Mesodermal cell (in vitro differentiated cells): ENCODE results near the gene GOT1. TPM values are rescaled to one million over a fixed set of nuclear protein-coding genes. Genes with fewer than 3 reads are reported as not detected.
A peak's percentile ranks its signal among the peaks of the same experiment; 100 is the strongest.

ENCODE experiments used
- H3K27ac ChIP-seq: 2 replicates; pipeline ENCODE4 v1.7.0; 2013; ENCODE audit warnings: mild to moderate bottlenecking, low read depth, low read length, moderate library complexity; ENCODE audit not compliant: severe bottlenecking
- H3K36me3 ChIP-seq: 2 replicates; pipeline ENCODE4 v1.7.1; 2013; ENCODE audit warnings: mild to moderate bottlenecking, low read length, moderate library complexity; ENCODE audit not compliant: control insufficient read depth, insufficient read depth
- H3K4me1 ChIP-seq: one replicate; pipeline ENCODE4 v1.7.1; 2013; ENCODE audit warnings: mild to moderate bottlenecking, low read length; ENCODE audit not compliant: insufficient read depth, control insufficient read depth, poor library complexity, severe bottlenecking
- H3K4me3 ChIP-seq: 2 replicates; pipeline ENCODE4 v1.7.0; 2013; ENCODE audit warnings: low read length, control low read depth, mild to moderate bottlenecking; ENCODE audit not compliant: insufficient read depth, poor library complexity, severe bottlenecking; ENCODE audit errors: extremely low read depth
- H3K9me3 ChIP-seq: 2 replicates; pipeline ENCODE4 v1.7.1; 2013; ENCODE audit warnings: mild to moderate bottlenecking, low read length, moderate library complexity; ENCODE audit not compliant: control insufficient read depth
- WGBS, 2 experiments: methylation state at CpG; one replicate each; pipeline ENCODE4 v1.1.5; 2013; ENCODE audit warnings: missing lambda C conversion rate in 2 of 2; ENCODE audit not compliant: insufficient coverage in 2 of 2; 5-methylcytosine and 5-hydroxymethylcytosine counted together
- polyA plus RNA-seq, 2 experiments: library from polyadenylated mRNA; stranded (reverse); fragments of 50-300 nt; gene quantifications; one replicate each; pipeline ENCODE4 v1.2.3, GENCODE V29; 2013

Gene GOT1
- polyA plus RNA-seq (2013, experiment 1 of 2), result 52.1 TPM
- polyA plus RNA-seq (2013, experiment 2 of 2), result 47.9 TPM

DNA sequence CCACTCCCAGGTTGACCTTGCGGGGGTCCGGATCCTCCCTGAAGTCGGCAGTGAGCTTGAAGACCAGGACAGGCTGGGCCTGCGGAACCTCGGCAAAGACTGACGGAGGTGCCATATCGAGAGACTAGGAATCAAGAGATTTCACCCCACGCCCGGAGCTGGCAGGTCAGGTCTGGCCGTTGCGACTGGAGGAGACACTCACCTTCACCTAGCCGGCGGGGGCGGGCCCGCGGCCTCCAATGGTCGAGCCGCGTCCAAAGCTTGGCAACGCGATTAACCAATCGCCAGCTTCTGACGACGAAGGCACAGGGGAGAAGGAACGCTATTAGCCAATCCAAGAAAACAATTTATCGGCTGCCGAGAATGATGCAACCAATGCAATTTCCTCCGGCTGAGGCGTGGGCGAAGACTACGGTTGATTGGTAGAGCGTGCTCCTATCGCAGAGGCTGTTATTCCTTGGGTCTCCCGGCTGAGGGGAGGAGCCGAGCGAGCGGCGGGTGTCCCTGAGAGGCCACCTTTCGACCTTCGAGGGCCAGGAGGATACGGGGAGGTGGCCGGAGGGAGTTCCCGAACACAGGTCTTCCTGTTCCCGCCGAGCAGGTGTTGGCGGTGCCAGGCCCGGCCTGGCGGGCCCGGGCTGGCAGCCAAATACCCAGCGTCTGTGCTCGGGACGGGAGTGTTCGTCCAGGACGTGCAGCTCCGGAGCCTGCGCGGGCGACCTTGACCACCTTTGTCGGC is at the start of gene GOT1:
Gene GOT1, minus strand, starts transcription at position 174 of the 739 bp plus-strand sequence. Its CDS starts 59 bp downstream, at position 115.
- Histone ChIP-seq H3K4me1 (no peaks in the 10 kb centered on the region), H3K27ac (peak within 1 kb of the TSS; percentile 90), H3K4me3 (peak within 1 kb of the TSS; percentile 88), H3K9me3 (no peaks in the 10 kb centered on the region), H3K36me3 (peaks cover 7% of the 10 kb centered on the region)
- 1% methylated on average over 51 to 59 of the region's 59 CpGs for WGBS, 2 experiments

DNA sequence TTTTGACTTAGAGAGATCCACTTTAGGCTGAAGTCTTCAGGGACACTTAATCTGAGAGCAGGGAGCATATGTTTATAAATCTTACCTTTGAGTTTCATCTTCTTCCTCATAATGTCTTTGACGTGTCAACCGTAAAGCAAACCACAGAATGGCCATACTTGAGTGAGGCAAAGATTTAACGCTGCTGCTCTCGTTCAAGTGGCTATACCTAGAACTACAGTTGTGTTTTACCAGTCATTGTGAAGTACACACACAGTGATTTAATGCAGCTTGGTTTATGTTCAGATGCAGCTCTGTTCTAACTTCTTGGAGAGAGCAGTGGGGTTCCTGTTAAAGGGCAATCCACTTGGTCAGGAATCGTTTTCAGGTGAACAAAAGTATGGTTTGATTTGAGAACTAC is 39.9 kb upstream of the GOT1 start:
- 71 to 96% methylated on average over 4 of the region's 5 CpGs for WGBS, 2 experiments
- Histone ChIP-seq H3K27ac (no peak overlapping the region), H3K4me3 (no peak overlapping the region), H3K9me3 (no peaks in the 10 kb centered on the region), H3K36me3 (no peaks in the 10 kb centered on the region), H3K4me1 (peaks cover 3% of the 10 kb centered on the region)

DNA sequence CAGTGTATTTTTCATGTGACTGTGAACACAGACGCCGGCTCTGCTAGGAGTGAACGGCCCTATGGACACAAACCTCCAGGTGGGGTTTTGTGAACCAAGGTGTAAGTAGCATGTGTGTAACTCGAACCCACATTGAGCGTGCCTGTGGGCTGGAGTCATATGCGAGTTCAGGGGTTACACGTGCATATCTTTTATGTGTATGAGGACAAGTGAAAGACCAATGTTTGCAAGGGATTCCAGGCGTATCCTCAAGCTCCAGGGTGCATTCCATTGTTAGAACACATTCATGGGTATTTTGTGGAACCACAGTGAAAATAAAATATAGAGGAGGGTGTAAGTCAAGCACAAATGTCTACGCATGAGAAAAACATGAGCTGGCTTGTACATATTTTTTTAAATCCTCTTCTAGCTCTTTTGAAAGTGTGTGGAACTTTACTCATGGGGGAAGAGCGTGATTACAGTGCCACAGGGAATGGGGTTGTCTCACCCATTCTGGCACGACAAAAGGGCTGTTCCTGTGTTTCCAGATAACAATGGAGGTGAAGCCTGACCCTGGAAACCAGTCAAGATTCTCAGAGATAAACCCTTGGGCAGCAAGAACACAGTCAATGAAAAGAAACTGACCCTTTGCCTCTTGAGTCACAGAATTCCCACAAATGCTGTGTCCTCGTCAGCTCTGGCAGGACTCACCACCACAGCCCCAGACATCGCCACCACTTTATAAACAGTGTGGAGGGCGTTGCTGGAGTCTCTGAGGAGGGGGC is 37.0 kb upstream of the GOT1 start:
- Histone ChIP-seq H3K36me3 (no peaks in the 10 kb centered on the region), H3K4me1 (peaks cover 3% of the 10 kb centered on the region), H3K4me3 (no peak overlapping the region), H3K27ac (peak overlapping the region; percentile 70), H3K9me3 (no peaks in the 10 kb centered on the region)
- 86 to 89% methylated on average over 9 to 10 of the region's 14 CpGs for WGBS, 2 experiments

DNA sequence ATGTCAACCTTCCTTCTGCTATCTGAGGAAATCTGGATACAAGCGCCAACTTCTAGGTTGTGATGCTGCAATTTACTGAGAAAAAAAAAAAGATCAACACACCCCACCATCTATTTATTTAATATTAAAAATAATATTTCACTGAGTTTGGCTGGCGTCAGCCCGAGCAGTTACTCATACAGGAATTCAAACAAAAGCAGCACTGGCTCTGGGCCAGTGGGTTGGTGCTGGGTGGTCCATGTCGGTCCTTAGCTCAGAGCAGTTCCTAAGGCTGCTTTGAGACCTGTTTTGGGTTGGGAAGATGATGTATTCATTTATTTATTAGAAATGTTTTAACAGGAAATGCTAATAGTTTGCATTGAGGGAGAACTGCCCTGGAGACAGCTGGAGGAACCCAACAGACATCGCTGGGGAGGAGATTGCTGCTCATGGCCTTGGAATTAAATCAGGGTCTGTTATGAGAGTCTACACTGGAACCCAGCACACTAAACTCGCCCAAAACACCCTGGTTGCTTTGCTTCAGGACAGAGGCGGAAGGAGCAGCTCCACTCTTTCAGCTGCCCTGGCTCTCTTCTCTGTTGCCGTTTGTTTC is 36.3 kb upstream of the GOT1 start:
- Histone ChIP-seq H3K4me3 (no peak overlapping the region), H3K4me1 (peaks cover 3% of the 10 kb centered on the region), H3K27ac (peak overlapping the region; percentile 70), H3K9me3 (no peaks in the 10 kb centered on the region), H3K36me3 (no peaks in the 10 kb centered on the region)
- 93% methylated on average over 7 of the region's 8 CpGs for WGBS, 2 experiments

DNA sequence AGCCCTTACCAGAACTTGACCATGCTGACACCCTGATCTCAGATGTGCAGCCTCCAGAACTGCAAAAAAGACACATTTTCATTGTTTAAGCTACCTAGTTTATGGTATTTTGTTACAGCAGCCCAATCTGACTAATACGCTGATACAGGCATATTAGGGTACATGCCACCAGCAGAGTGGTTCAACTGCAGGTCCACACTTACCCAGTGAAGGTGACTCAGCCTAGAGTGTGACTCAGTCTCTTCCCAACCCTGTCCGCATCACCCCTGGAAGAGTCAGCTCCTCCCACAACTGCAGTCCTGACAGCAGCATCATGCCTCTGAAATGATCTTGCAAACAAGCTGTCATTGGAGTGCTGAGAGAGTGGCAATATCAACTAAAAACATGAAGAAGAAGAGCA is 30.8 kb upstream of the GOT1 start:
- Histone ChIP-seq H3K27ac (no peak overlapping the region), H3K4me1 (no peaks in the 10 kb centered on the region), H3K9me3 (no peaks in the 10 kb centered on the region), H3K36me3 (no peaks in the 10 kb centered on the region), H3K4me3 (no peak overlapping the region)
- 82 to 88% methylated on average over 1 of the region's 2 CpGs for WGBS, 2 experiments

DNA sequence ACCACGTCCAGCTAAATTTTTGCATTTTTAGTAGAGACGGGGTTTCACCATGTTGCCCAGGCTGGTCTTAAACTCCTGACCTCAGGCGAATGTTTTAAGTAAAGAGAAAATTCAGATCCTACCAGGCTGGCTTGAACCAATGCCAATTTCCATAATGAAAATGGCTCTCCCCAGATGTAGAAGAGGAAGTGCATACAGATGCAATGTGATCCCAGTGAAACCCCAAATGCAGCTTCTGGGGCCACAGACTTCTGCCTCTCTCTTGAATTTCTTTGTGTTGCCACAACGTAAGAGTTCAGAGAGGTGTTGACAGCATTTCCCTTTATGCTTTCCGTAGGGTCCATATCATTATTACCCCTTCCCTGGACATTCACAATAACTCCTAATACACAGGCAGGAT is 29.6 kb upstream of the GOT1 start:
- Histone ChIP-seq H3K4me1 (no peaks in the 10 kb centered on the region), H3K4me3 (no peak overlapping the region), H3K9me3 (no peaks in the 10 kb centered on the region), H3K36me3 (no peaks in the 10 kb centered on the region), H3K27ac (no peak overlapping the region)
- 89 to 100% methylated on average over 3 to 5 of the region's 5 CpGs for WGBS, 2 experiments

DNA sequence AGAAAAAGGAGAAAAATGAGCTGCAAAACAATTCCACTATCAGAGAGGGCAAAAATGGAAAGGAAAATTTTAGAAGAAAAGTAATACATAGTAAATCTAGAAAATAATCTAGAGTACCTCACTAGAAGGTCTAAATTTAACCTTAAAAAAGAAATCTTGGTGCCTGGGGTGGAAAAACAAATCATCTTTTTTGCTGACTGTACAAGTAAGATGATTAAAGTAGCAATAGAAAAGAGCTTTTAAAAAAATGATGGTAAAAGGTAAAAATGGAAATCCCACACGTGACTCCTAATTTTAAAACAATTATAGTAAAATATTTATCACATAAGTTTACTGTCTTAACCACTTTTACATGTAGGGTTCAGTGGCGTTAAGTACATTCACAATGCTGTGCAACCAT is 28.8 kb upstream of the GOT1 start:
- Histone ChIP-seq H3K36me3 (no peaks in the 10 kb centered on the region), H3K9me3 (no peaks in the 10 kb centered on the region), H3K4me1 (no peaks in the 10 kb centered on the region), H3K4me3 (no peak overlapping the region), H3K27ac (no peak overlapping the region)
- 85 to 100% methylated on average over 1 of the region's 2 CpGs for WGBS, 2 experiments

DNA sequence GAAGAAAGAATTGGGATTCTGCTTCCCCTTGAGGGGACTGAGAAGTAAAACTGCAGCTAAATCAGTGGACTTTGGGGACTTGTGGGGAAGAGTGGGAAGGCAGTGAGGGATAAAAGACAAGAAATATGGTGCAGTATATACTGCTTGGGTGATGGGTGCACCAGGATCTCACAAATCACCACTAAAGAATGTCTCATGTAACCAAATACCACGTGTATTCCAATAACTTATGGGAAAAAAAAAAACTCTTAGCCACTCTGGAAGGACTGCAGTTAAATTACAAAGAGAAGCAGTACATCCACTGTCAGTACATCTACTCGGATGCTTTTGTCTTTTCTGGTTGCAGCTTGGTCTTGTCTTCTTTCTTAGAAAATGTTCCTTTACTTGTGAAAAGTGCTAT is 27.4 kb upstream of the GOT1 start:
- Histone ChIP-seq H3K27ac (no peak overlapping the region), H3K4me1 (no peaks in the 10 kb centered on the region), H3K36me3 (no peaks in the 10 kb centered on the region), H3K9me3 (no peaks in the 10 kb centered on the region), H3K4me3 (no peak overlapping the region)
- no CpG with 5 or more reads among the region's 2 CpGs for WGBS, 2 experiments

DNA sequence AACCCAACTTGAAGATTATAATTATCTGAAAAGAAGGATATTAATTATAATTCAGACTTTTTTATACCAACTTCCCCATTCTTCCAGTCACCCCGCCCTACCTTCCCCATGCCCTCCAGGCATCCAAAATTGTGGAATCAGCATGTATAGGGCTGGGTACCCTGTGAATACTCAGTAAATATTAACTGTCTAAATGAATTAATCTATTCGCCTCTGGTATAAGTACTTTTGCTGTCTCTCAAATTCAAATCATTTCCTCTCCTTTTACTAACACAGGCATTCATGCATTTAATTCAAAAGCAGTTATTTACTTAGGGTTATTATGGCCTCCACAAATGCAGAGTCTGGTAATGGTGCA is 26.5 kb upstream of the GOT1 start:
- Histone ChIP-seq H3K4me3 (no peak overlapping the region), H3K27ac (no peak overlapping the region), H3K36me3 (no peaks in the 10 kb centered on the region), H3K9me3 (no peaks in the 10 kb centered on the region), H3K4me1 (peaks cover 2% of the 10 kb centered on the region)
- no CpG with 5 or more reads among the region's 2 CpGs for WGBS, 2 experiments

DNA sequence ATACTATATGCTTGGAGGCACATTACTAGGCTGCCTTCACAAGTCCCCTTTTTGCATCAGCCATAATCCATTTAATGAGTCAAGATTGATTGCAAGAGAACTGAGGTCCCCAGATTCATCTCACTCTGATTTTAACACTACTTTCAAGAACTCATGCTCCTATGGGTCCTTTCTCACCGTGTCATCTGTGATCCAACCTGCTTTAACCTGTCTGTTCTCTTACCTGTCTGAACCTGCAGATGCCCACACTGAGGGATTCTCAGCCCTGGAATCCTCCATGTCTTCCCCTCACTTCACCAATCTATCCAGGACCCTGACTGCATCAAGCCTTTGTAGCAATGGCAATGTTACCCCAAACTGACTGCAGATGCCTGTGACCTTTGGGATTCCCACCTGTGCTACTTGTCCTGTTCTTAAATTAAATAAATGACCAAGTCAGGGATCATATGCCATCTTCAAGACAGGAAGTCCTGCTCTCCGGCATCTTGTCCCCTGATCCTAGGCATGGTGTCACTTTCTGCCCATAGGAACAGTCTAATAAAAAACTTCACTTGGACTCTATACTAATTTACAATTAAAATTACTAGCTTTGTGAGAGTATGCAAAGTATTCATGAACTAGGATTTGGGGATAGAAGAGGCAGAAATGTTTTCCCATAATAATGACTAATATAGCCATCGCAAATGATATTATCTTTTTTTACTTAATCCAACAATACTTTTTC is 25.9 kb upstream of the GOT1 start:
- Histone ChIP-seq H3K4me3 (no peak overlapping the region), H3K27ac (no peak overlapping the region), H3K4me1 (peaks cover 7% of the 10 kb centered on the region), H3K9me3 (no peaks in the 10 kb centered on the region), H3K36me3 (no peaks in the 10 kb centered on the region)
- 93 to 94% methylated on average over 2 of the region's 3 CpGs for WGBS, 2 experiments
